ENCODE data around the gene RUNDC1. TPM values are rescaled to one million over a fixed set of nuclear protein-coding genes. Genes with fewer than 3 reads are reported as not detected.

RUNDC1 gene
- total RNA-seq (2022) = 17.6 and 18.2 TPM in 2 replicates
- Bru-seq, nascent RNA = percentile 76 among the genes with signal in this experiment
- BruChase-seq, experiment 1, labeled RNA remaining after a 2-hour chase = percentile 83 among the genes with signal in this experiment
- BruChase-seq, experiment 2, labeled RNA remaining after a 6-hour chase = percentile 80 among the genes with signal in this experiment
- long read RNA-seq, transcript RUNDC1-201 (5 exons, 3,828 nt) = major isoform, 29 of 43 reads
- long read RNA-seq, partial matches to known transcripts = 2 of 43 reads
- long read RNA-seq, other reads (novel, unspliced or antisense) = 10 of 43 reads

DNA sequence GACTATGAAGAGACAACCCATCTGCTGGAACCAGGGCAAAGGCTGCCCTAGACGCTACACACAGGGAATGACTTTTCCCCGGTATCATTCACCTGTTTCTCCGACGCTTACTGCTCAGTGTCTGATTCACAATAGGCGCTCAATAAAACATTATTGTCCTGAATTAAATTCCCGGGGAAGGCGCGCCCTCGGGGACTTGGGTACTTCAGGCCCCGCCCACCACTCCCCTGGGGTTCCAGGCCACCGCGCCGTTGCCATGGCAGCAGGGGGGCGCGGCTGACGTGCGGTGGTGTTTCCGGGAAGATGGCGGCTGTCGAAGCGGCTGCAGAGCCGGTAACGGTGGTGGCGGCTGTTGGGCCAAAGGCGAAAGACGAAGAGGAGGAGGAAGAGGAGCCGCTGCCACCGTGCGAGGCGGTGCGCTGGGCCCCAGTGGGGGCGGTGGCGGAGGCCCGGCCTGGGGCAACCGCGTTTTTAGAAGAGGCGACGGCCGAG is at the start of gene RUNDC1:
TSS of gene RUNDC1 (plus strand) at position 292 of the 492 bp plus-strand sequence. CDS start at position 304, 12 bp downstream.
- H3K27me3 Mint-ChIP-seq (ENCODE audit: insufficient read depth, unreplicated experiment) = no peaks in the 10 kb centered on the region

DNA sequence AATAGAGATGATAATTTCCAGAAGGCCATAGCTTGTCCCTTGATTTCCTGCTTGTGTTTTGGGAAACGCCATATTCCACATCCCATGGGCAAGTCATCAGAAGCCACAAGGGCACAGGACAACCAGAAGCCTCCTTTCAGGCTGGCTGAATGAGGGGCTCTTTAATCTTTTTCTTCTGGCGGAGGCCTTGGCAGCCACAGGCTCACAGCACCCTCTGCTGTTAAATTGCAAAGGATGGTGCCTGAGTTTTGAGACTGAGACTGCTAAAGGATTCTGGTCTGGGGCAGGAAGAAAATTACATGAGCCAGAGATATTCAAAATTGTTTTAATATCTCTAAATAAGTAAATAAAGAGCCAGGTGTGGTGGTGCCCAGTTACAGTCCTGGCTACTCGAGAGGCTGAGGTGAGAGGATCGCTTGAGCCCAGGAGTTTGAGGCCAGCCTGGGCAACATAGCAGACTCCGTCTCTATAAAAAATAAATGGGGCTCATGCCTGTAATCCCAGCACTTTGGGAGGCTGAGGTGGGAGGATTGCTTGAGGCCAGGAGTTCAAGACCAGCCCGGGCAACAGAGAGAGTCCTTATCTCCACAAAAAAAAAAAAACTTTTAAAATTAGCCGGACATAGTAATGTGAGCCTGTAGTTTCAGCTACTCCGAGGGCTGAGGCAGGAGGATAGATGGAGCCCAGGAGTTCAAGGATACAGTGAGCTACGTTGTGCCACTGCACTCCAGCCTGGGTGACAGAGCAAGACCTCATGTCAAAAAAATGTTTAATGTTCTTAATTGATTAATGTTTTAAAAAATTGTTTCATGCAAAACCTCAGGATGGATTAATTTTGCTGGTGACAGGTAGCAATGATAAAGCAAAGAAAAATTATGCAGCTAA is 42.4 kb upstream of the RUNDC1 start:
- H3K36me3 ChIP-seq (ENCODE audit: control insufficient read depth, insufficient read depth, low read length) = no peaks in the 10 kb centered on the region
- H3K9me3 Mint-ChIP-seq (ENCODE audit: unreplicated experiment) = no peaks in the 10 kb centered on the region
- H3K4me3 ChIP-seq (ENCODE audit: low read depth, low read length) = no peak overlapping the region
- H3K36me3 Mint-ChIP-seq (ENCODE audit: insufficient read depth, unreplicated experiment) = no peaks in the 10 kb centered on the region
- H3K27me3 Mint-ChIP-seq (ENCODE audit: insufficient read depth, unreplicated experiment) = peaks cover 5% of the 10 kb centered on the region
- H3K4me1 ChIP-seq = no peaks in the 10 kb centered on the region
- no peaks in the 10 kb centered on the region for H3K27me3 ChIP-seq (replicated peaks; ENCODE audit: control insufficient read depth, insufficient read depth, low read length)
- intact Hi-C loops (cut with micrococcal nuclease; ENCODE audit: unreplicated experiment) = loop anchor here (1.0 kb wide), 2 partner anchors 95 to 217 kb away; no protein-coding TSS in a partner anchor
- H3K27ac Mint-ChIP-seq (ENCODE audit: unreplicated experiment) = no peak overlapping the region
- POLR2A ChIA-PET = no interaction called here
- CTCF ChIA-PET = interaction anchor here (0.6 to 1.5 kb wide), 9 partner anchors 9 to 657 kb away, joined by 3 to 7 read pairs (median 4); partner anchors contain the start of gene RPL27
- H3K4me3 Mint-ChIP-seq (ENCODE audit: unreplicated experiment) = no peak overlapping the region
- no peaks in the 10 kb centered on the region for H3K4me1 Mint-ChIP-seq (ENCODE audit: low read depth, unreplicated experiment)
- DNase-seq = peak; percentile 65 to 72
- no peaks in the 10 kb centered on the region for H3K9me3 ChIP-seq
- TF ChIP-seq, protein P1, sequence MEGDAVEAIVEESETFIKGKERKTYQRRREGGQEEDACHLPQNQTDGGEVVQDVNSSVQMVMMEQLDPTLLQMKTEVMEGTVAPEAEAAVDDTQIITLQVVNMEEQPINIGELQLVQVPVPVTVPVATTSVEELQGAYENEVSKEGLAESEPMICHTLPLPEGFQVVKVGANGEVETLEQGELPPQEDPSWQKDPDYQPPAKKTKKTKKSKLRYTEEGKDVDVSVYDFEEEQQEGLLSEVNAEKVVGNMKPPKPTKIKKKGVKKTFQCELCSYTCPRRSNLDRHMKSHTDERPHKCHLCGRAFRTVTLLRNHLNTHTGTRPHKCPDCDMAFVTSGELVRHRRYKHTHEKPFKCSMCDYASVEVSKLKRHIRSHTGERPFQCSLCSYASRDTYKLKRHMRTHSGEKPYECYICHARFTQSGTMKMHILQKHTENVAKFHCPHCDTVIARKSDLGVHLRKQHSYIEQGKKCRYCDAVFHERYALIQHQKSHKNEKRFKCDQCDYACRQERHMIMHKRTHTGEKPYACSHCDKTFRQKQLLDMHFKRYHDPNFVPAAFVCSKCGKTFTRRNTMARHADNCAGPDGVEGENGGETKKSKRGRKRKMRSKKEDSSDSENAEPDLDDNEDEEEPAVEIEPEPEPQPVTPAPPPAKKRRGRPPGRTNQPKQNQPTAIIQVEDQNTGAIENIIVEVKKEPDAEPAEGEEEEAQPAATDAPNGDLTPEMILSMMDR (IDR thresholded peaks at IDR 0.05; ENCODE audit: insufficient read depth in 1 of 2, low read depth in 1 of 2, low read length in 1 of 2, severe bottlenecking in 1 of 2, unreplicated experiment in 1 of 2) = peak; percentile 75 to 81
- no TSS peak for BruUV-seq (replicated peaks)

More for the DNA sequence above, at the start of gene RUNDC1:
- Mint-ChIP-seq H3K4me3 (ENCODE audit: unreplicated experiment) (peak within 1 kb of the TSS; percentile 100), H3K4me1 (ENCODE audit: low read depth, unreplicated experiment) (peaks cover 12% of the 10 kb centered on the region), H3K27ac (ENCODE audit: unreplicated experiment) (peak within 1 kb of the TSS; percentile 96), H3K36me3 (ENCODE audit: insufficient read depth, unreplicated experiment) (peaks cover 41% of the 10 kb centered on the region), H3K9me3 (ENCODE audit: unreplicated experiment) (peaks cover 13% of the 10 kb centered on the region)
- TF ChIP-seq, protein P1 (IDR thresholded peaks at IDR 0.05; ENCODE audit: insufficient read depth in 1 of 2, low read depth in 1 of 2, low read length in 1 of 2, severe bottlenecking in 1 of 2, unreplicated experiment in 1 of 2) = no peak
- H3K9me3 ChIP-seq = no peaks in the 10 kb centered on the region
- H3K36me3 ChIP-seq (ENCODE audit: control insufficient read depth, insufficient read depth, low read length) = no peaks in the 10 kb centered on the region
- intact Hi-C loops (cut with micrococcal nuclease; ENCODE audit: unreplicated experiment) = loop anchor here (1.0 to 2.0 kb wide), 3 partner anchors 16 to 47 kb away; partner anchors contain the start of genes AARSD1 and RPL27
- ChIA-PET POLR2A (interaction anchor here (1.0 to 2.7 kb wide), 2 partner anchors 18 to 156 kb away, joined by 4 to 21 read pairs; partner anchors contain the start of genes BECN1 and RPL27), CTCF (no interaction called here)
- no TSS peak for BruUV-seq (replicated peaks)
- peak within 1 kb of the TSS; percentile 100 for H3K4me3 ChIP-seq (ENCODE audit: low read depth, low read length)
- peaks cover 7% of the 10 kb centered on the region; the same call in 1 of the 2 replicates for H3K4me1 ChIP-seq
- DNase-seq = peak; percentile 91 to 94
- no peaks in the 10 kb centered on the region for H3K27me3 ChIP-seq (replicated peaks; ENCODE audit: control insufficient read depth, insufficient read depth, low read length)

DNA sequence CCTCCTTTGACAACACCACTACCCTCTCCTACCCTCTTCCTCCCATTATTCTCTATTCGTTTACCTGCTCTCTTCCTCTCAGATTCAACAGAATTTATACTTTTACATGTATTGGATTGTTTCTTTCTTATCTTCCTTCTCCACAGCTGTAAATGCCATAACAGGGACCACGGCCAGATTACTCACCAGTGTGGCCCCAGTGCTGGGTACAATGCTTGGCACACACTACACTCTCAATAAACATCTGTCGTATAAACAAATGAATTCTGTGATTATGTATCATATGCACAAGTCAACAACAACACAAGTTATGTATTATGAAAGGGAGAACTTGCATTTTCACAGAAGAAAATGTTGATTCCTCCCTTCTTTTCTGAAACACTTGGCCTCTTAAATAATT is 36.2 kb upstream of the RUNDC1 start:
- H3K36me3 ChIP-seq (ENCODE audit: control insufficient read depth, insufficient read depth, low read length) = no peaks in the 10 kb centered on the region
- H3K9me3 ChIP-seq = no peaks in the 10 kb centered on the region
- Mint-ChIP-seq H3K4me3 (ENCODE audit: unreplicated experiment) (no peak overlapping the region), H3K4me1 (ENCODE audit: low read depth, unreplicated experiment) (no peaks in the 10 kb centered on the region), H3K27me3 (ENCODE audit: insufficient read depth, unreplicated experiment) (no peaks in the 10 kb centered on the region), H3K27ac (ENCODE audit: unreplicated experiment) (no peak overlapping the region), H3K36me3 (ENCODE audit: insufficient read depth, unreplicated experiment) (peaks cover 7% of the 10 kb centered on the region), H3K9me3 (ENCODE audit: unreplicated experiment) (no peaks in the 10 kb centered on the region)
- POLR2A ChIA-PET = no interaction called here
- H3K4me1 ChIP-seq = no peaks in the 10 kb centered on the region
- H3K4me3 ChIP-seq (ENCODE audit: low read depth, low read length) = no peak overlapping the region
- no peaks in the 10 kb centered on the region for H3K27me3 ChIP-seq (replicated peaks; ENCODE audit: control insufficient read depth, insufficient read depth, low read length)
- TF ChIP-seq, protein P1 (IDR thresholded peaks at IDR 0.05; ENCODE audit: insufficient read depth in 1 of 2, low read depth in 1 of 2, low read length in 1 of 2, severe bottlenecking in 1 of 2, unreplicated experiment in 1 of 2) = no peak
- CTCF ChIA-PET = no interaction called here
- BruUV-seq (replicated peaks) = no TSS peak
- DNase-seq = no peak
- intact Hi-C loops (cut with micrococcal nuclease; ENCODE audit: unreplicated experiment) = no loop called here

All from Caco-2 (cell line).